ENCODE results near the gene XAGE1B.

DNA sequence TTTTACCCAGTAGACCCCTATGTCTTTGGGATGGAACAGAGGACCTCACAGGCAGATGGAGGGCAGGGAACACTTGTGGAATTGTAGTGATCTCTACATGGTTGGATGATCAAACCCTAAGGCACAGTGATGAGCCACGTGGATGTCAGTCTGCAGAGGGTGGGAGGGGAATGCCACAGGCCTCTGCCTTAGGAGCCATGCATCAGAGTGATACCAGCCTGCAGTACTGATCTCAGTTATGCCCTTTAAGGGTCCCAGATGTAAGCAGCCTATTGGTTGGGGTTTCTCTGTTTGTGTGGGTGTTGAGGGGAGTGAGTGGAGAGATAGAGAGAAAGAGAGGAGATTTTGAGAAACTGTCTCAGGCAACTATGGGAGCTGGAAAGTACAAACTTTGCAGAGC lies 39.9 kb upstream of the XAGE1B start:
- TF ChIP-seq, protein P1, sequence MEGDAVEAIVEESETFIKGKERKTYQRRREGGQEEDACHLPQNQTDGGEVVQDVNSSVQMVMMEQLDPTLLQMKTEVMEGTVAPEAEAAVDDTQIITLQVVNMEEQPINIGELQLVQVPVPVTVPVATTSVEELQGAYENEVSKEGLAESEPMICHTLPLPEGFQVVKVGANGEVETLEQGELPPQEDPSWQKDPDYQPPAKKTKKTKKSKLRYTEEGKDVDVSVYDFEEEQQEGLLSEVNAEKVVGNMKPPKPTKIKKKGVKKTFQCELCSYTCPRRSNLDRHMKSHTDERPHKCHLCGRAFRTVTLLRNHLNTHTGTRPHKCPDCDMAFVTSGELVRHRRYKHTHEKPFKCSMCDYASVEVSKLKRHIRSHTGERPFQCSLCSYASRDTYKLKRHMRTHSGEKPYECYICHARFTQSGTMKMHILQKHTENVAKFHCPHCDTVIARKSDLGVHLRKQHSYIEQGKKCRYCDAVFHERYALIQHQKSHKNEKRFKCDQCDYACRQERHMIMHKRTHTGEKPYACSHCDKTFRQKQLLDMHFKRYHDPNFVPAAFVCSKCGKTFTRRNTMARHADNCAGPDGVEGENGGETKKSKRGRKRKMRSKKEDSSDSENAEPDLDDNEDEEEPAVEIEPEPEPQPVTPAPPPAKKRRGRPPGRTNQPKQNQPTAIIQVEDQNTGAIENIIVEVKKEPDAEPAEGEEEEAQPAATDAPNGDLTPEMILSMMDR (conservative IDR thresholded peaks at IDR 0.05): no peak
- no peak for TF ChIP-seq ZFX (IDR thresholded peaks at IDR 0.05)
